SK-N-SH (cell line): ENCODE results near the gene THBS3.
"Not testable (repeated sequence)": the region's sequence is repeated elsewhere in the genome, so short reads cannot be mapped to it uniquely, and the experiment has no call there.

Source experiments
- CTCF ChIP-seq: fragments of 200-600 bp; sonication (generic); IDR thresholded peaks from 2 replicates; pipeline ENCODE4 v1.6.1; 2017; ENCODE audit warnings: antibody characterized with exemption, mild to moderate bottlenecking, moderate library complexity
- FOXJ3 ChIP-seq: sonication (generic); formaldehyde crosslinking; IDR thresholded peaks from 2 replicates; pipeline ENCODE4 v1.5.1; 2020; ENCODE audit warnings: mild to moderate bottlenecking, missing genetic modification reagents
- POLR2AphosphoS5 ChIP-seq: IDR thresholded peaks from 2 replicates; pipeline ENCODE4 v1.6.1; 2012; ENCODE audit warnings: low read depth, low read length
- SIN3A ChIP-seq: IDR thresholded peaks from 2 replicates; pipeline ENCODE4 v1.6.1; 2012; ENCODE audit warnings: low read depth, mild to moderate bottlenecking, low read length, moderate library complexity, borderline replicate concordance
- TAF1 ChIP-seq: IDR thresholded peaks from 2 replicates; pipeline ENCODE4 v1.6.1; 2012; ENCODE audit warnings: low read depth, mild to moderate bottlenecking, low read length, moderate library complexity, borderline replicate concordance

- not testable (repeated sequence) for TF ChIP-seq CTCF, POLR2AphosphoS5, TAF1, FOXJ3, SIN3A
Observed at GRCh38 chr1:155231302-155231701, 23.6 kb upstream of the THBS3 start.
